GM19452 (cell line): ENCODE measurements around the gene CREBL2.
"Not testable (repeated sequence)": the region's sequence is repeated elsewhere in the genome, so short reads cannot be mapped to it uniquely, and the experiment has no call there.

ENCODE experiments used
- ATAC-seq: cut with Tn5 transposase; IDR thresholded peaks from one replicate; pipeline ENCODE4 v1.9.1; 2021; ENCODE audit not compliant: unreplicated experiment

The CREBL2 gene

DNA sequence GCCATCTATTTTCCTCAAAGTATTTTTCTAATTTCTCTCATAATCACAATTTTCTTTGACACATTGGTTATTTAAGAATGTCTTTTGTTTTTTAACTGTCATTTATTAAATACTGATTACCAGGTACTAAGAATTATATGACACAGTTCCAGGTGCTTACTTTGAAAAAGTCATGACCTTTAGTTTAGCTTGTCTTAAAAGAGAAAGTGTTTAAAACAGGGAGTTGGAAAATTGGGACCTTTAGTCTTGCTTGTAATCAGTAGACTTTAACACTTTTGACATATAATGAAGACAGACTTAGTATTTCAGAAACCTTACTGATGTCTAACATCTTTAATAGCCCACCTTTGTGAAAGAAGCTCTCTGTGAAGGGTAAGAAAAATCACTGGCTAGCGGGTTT lies 19.2 kb downstream of the CREBL2 start:
- no peak for ATAC-seq

DNA sequence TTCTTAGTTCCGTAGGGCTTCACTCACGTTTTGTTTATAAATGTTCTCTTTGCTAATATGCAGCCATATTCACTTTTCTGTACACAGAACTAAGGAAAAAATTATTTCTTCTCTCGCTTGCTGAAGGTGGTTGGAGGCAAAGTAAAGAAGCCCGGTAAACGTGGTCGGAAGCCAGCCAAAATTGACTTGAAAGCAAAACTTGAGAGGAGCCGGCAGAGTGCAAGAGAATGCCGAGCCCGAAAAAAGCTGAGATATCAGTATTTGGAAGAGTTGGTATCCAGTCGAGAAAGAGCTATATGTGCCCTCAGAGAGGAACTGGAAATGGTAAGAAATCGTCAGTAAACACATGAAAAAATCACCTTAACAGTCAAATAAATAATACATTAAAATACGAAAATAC lies 24.0 kb downstream of the CREBL2 start:
- no peak for ATAC-seq

DNA sequence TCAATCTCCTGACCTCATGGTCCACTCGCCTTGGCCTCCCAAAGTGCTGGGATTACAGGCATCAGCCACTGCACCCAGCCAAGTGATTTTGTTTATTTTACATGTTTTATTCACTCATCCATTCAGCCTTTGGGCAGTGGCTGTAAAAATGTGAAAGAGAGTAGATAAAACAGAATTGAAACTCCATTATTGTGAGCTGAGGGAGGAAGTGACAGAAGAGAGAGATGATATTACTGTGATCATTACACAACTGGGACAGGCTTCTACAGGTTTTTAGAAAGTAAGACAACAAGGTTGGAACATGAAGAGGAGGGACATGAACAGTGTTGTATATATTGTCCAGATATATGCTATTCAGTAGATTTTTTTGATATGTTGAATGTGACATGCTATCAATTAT lies 25.0 kb downstream of the CREBL2 start:
- ATAC-seq: no peak

DNA sequence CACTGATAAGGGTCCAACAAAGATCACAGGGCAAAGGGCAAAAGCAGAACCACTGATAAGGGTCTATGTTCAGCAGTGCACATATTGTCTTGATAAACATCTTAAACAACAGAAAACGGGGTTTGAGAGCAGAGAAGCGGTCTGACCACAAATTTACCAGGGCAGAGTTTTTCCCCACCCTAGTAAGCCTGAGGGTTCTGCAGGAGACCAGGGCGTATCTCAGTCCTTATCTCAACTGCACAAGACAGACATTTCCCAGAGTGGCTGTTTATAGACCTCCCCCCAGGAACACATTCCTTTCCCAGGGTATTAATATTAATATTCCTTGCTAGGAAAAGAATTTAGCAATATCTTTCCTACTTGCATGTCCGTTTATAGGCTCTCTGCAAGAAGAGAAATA lies 28.3 kb downstream of the CREBL2 start:
- not testable (repeated sequence) for ATAC-seq

DNA sequence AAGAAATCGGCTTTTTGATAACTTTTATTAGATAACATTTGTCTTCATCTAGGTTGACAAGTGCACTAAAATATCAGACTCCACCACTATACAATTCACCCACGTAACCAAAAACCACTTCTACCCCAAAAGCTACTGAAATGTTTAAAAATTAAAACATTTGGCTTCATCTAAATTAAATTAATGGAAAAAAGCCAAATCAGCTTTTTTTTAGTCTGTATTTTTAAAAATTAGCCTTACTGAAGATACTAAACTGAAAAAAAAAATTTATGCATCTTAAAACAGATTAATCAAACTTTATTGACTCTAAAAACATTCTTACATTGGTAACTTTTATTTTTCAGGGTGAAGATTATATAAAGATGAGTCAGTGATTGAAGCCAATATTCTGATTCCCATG lies 30.0 kb downstream of the CREBL2 start:
- ATAC-seq: no peak

DNA sequence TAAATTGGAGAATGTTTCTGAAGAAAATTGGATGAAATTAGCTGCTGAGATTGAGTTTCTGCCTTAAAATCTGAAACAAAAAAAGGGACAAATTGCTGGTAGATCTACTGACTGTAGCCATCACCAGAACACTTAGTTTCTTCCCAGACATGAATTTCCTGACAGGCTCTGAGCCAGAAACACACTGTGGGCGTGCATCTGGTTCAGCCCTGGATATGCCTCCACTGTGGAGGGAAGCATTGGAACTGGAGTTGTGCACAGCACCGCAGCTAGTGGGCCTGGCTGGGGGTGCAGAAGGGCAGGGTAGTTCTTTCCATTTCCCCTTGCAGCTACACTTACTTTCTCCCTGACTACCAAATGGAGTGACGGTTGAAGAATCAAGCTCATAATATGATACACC lies 31.2 kb downstream of the CREBL2 start:
- ATAC-seq: no peak

DNA sequence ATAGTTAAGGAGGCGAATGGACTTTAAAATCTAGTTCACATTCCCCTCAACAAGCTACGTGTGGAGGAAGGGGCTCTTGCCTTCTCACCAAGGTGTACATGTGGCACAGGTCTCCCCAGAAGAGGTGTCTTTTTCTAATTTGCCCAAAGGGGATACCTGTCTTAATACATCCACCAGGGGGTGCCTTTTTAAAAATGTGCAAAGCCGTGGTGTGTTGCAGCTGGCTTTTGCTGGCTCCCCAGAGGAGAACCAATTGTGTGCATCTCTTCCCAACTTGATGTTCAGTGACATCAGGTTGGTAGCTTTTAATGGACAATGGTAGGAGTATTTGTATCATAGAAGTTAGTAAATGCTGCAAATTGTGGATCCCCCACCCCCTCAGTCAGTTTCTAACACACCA lies 33.8 kb downstream of the CREBL2 start:
- peak; percentile 64 for ATAC-seq

DNA sequence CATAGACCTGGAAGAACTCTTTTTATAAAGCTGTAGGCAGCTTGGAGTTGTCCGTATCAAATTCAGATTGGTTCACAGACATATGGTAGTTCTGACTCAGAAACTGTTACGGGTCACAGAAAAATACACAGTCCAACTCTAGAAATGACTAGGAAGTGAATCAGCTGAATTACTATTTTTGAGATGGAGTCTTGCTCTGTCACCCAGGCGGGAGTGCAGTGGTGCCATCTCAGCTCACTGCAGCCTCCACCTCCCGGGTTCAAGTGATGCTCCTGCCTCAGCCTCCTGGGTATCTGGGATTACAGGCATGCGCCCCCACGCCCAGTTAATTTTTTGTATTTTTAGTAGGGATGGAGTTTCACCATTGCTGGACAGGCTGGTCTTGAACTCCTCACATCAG lies 34.3 kb downstream of the CREBL2 start:
- peak; percentile 69 for ATAC-seq

DNA sequence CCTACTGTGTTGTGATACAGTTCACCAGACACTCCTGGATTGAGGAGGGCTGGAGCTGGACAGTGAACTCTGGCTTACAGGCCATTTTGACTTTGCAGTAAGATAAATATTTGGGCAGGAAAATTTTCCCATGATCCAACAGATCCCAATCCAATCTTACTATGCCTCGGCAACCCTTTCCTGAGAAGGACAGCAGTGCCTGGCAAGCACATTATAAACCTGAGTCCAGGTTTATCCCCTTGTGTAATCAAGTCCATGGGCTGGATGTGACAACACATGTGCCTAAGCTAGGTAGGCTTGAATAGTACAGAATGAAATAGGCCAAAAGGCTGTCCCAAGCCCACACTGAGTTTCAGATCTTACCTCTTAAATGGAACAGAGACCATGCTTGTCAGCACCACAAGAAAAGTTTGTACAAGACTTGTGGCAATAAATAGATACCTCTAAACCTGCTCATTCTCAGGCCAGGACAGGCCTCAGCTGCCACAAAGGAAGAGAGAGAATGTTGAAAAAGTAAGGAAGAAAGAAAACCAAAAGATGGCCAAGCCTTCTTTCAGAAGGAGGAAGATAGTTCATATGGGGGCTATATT lies 34.9 kb downstream of the CREBL2 start:
- ATAC-seq: no peak

DNA sequence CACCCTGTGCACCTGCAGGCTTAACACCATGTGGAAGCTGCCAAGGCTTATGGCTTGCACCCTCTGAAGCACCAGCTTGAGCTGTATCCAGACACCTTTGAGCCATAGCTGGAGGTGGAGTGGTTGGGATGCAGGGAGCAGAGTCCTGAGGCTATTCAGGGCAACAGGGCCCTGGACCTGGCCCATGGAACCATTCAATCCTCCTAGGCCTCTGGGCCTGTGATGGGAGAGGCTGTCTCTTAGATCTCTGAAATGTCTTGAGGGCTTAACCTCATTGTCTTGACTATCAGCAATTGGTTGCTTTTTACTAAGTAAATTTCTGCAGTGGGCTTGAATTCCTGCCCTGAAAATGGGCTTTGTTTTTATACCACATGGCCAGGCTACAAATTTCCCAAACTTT lies 36.6 kb downstream of the CREBL2 start:
- no peak for ATAC-seq

DNA sequence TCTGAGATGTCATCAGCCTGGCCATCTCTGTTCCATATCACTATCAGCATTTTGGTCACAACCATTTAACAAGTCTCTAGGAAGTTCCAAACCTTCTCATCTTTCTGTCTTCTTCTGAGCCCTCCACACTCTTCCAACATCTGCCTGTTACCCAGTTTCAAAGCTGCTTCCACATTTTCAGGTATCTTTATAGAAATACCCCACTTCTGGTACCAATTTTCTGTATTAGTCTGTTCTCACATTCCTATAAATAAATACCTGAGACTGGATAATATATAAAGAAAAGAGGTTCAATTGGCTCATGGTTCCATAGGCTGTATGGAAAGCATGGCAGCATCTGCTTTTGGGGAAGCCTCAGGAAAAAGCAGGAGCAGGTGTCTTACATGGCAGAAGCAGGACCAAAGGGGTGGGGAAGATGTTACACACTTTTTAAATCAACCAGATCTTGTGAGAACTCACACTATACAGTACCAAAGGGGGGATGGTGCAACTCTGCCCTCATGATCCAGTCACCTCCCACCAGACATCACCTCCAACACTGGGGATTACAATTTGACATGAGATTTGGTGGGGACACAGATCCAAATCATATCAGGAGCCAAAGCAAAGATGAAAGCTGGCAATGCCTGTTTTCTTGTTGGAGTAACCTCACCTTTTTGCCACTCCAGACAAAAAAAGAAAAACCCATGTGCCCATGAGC lies 37.4 kb downstream of the CREBL2 start:
- ATAC-seq: no peak

DNA sequence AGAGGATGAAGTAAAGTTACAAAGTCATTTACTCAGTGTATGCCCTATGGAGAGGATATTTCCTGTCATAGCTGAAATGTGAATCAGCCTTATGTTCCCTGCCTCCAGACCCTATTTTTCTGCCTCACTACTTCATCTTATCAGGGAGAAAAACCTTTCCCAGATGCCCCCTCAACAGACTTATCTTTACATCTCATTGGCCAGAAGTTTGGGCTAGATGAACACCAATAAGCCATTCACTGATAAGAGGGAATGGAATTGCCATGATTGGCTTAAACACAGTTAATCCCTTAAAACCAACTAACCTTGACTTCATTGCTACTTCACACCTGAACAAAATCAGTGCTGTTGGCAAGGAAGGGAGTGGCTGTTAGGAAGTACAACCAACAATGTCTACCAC lies 40.1 kb downstream of the CREBL2 start:
- ATAC-seq: no peak

DNA sequence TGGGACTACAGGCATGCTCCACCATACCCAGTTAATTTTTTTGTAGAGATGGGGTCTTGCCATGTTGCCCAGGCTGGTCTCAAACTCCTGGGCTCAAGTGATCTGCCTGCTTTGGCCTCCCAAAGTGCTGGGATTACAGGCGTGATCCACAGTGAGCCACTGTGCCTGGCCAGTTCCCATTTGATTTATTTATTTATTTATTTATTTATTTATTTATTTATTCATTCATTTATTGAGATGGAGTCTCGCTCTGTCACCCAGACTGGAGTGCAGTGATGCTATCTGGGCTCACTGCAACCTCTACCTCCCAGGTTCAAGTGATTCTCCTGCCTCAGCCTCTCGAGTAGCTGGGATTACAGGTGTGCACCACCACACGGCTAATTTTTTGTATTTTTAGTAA lies 41.0 kb downstream of the CREBL2 start:
- not testable (repeated sequence) for ATAC-seq

DNA sequence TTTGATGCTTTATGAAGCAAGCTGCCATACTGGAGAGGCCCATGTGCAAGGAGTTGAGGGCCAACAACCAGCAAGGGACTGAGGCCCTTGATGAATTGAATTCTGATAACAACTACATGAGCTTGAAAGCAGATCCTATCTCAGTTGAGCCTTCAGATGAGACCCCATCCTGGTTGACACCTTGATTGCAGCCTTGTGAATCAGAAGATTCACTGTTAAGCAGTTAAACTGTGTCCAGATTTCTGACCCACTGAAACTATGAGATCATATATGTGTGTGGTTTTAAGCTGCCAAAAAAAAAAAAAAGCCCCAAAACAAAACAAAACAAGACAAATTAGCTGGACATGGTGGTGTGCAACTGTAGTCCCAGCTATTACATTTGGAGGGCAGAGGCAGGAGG lies 42.2 kb downstream of the CREBL2 start:
- ATAC-seq: no peak

DNA sequence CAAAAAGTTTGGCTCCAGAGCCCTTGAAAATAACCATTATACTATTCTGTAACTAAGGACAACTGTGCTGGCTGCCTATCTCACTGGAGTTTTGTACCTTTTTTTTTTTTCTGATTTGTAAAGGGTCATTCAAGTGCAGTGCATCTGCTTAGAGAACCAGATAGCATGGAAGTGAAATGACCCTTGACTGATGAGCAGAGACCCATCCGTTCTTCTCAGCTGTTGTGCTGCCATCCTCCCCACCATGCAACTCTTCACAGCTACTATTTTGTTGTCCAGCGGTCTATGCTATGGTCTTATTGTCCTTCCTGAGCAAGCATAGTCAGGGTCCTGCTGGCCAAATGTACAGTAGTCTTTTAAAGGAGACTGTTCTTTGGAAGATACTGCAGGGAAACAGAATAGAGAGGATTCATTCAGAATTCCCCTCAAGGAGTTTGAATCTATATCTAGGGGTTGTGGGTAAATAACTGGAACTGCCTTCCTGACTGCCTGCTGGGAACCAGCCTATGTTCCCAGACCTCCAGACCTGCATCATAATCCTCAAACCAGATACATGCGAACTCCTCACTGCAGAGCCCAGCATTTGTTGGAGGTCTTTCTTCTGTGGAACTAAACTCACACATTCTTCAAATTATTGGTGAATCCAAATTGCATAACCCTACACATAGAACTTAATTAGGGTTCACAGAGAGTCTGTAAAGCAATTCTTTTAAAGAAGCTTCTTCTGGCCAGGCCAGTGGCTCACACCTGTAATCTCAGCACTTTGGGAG lies 43.2 kb downstream of the CREBL2 start:
- no peak for ATAC-seq

DNA sequence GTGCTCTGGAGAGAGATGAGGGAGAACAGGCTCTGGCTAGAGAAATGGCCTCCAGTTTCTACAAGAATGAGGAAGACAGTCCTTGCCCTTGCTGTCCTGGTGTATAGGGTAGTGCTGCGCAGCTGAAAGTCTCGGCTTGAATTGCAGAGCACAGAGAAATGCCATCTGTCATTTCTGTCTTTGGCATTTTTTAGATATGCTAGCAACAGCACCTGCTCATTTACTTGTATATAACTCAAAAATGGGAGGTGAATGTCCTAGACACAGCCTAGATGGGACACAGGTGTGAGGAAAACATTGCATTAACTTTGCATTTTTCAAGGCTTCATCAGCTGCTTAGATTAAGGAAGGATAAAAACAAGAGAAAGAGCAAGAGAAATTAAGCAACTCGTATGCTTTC lies 48.5 kb downstream of the CREBL2 start:
- ATAC-seq: no peak

DNA sequence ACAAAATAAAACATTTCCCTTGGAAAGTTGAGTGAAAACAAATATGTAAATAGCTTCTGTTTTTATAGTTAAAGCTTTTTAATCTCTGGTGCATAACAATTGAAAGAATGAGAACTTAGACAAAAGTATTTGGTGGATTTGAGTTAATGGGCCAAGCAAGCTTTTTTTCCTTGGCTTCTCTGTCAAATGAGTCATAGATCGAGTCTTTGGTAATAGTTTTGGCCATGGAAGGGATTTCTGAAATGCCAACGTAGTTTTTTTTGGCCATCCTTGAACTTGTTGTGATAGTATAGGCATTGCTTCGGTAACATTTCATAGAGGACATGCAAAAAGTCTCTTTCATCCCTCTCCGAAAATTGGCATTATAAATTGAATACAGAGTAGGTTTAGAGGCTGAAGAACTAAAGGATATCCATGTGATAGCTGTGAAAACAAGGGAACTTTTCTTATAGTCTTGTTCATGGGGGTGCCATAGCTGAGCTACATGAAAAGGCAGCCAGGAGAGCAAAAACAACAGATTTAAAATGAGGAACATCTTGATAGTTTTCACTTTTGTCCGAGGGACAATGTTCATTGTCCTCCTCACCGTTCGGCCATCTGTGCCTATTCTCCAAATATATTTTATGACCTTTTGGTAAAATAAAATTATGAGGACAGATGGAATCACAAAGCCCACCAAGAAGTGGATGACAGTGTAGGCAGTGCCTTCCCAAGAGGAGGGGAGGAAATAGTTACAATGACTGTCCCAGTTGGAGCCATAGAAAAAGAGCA lies 49.6 kb downstream of the CREBL2 start:
- no peak for ATAC-seq

DNA sequence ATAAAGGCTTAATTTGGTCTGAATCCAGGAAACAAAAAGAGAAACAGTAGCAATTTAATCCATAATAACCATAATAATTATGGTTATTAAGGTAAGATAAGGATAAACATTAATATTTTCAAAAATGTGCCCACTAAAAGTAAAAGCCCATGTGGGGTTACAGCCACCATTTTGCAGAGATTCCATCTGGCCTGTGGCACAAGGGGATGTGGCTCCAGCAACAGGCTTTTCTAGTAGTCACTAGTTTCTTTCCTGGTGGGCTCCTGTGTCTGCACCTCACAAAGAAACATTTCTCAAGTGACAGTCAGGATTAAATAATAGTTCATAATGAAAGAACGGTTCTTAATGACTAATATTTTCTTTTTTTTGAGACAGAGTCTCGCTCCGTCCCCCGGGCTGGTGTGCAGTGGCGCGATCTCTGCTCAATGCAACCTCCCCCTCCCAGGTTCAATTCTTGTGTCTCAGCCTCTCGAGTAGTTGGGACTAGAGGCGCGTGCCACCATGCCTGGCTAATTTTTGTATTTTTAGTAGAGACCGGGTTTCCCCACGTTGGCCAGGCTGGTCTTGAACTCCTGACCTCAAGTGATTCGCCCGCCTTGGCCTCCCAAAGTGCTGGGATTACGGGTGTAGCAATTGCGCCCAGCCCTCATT lies 52.1 kb downstream of the CREBL2 start:
- no peak for ATAC-seq

DNA sequence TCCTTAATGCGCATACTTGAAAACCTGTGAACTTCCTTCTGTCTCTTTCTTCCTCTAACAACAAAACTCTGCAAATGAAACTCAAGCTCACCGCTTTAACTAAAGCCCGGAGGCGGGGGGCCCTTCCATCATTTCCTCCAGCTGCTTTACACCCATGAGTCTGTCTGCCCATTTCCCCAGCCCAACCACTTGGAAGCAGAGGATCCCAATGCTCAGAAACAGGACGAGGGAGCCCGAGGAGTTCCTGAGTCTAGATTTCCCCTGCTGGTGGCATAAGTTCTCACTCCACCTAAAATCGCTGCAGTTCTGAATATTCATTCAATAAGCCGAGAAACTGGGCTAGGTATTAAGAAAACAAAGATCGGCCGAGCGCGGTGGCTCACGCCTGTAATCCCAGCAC lies 53.5 kb downstream of the CREBL2 start:
- ATAC-seq: no peak

DNA sequence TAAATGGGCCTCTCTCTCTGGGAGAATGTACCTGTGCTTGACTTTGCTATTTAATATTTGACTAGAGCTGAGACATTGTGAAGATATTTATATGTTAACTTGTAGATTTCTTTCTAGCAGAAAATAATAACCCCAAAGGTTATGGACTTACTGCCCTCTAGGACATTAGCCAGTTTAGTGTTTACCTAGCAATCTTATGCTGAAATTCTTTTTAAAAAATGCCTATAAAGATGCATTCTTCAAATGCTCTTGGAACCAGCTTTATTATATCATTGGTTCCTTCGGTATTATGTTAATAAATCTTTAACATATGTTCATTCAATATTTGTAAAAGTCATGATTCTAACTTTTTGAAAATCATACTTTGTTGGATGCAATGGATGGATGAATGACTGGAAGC lies 56.3 kb downstream of the CREBL2 start:
- no peak for ATAC-seq

DNA sequence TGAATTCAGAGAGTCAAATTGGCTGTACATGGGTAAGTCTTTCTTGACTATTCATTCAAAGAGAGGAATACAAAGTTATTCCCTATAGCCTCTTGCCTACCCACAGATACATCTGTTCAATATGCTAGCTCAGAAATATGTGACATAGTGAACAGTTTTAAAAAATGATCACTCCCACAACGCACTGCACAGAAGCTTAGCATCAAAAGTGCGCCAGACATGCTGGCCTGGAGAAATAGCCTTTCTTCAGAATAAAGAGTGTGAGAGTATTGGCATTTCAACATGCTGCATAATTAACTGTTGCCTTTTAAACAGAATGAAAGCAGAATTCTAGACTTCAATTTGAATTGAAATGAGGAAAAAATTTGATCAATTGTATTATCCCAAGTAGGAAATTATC lies 57.3 kb downstream of the CREBL2 start:
- no peak for ATAC-seq
